ENCODE results near the gene PADI4. TPM values are rescaled to one million over a fixed set of nuclear protein-coding genes. Genes with fewer than 3 reads are reported as not detected.

The PADI4 gene
- total RNA-seq, 1 experiment from 2014 or later = 0.26 TPM

- TF ChIP-seq, protein P1, sequence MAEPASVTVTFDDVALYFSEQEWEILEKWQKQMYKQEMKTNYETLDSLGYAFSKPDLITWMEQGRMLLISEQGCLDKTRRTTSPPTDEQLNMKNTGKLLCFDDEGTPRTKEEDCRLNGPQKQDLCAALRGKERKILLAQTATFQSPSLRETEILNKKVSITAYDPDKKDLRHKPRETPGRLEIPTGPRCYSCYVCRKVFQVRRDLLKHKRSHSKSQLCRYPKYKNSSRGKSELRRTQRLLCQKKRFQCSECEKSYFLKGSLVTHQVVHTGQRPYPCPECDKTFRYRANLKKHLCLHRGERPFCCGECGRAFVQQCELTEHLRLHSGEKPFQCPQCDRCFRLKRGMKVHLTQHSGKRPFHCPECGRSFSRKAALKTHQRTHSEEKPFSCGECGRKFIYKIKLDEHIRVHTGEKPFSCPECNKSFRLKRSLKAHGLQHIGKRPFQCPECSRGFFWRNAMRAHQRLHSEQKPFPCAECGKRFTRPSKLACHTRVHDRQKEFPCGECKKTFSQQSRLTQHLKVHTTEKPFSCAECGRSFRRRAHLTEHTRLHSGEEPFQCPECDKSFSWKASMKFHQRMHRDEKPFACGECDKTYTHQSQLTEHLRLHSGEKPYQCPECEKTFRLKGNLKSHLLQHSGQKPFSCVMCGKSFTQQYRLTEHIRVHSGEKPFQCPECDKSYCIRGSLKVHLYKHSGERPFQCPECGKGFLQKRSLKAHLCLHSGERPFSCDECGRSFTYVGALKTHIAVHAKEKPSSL (CRISPR knock-in tag; conservative IDR thresholded peaks at IDR 0.05) = no peak
- no peak for TF ChIP-seq HMGA2 (CRISPR knock-in tag; IDR thresholded peaks at IDR 0.05)
Measured at GRCh38 chr1:17358557-17358956, 50.6 kb downstream of the PADI4 start (continued).

GRCh38 chr1:17359031-17359430, 51.0 kb downstream of the PADI4 start:
- peak; percentile 65 for ATAC-seq
- peaks cover 13% of the 10 kb centered on the region; the same call in 1 of the 2 replicates for H3K4me1 Mint-ChIP-seq
- H3K9me3 Mint-ChIP-seq = peaks cover 2% of the 10 kb centered on the region; the same call in 1 of the 2 replicates
- POLR2A ChIA-PET = no interaction called here
- H3K27ac Mint-ChIP-seq = no peak overlapping the region
- H3K4me3 Mint-ChIP-seq = no peak overlapping the region
- H3K27me3 Mint-ChIP-seq (ENCODE audit: low read depth) = no peaks in the 10 kb centered on the region
- no peak for DNase-seq (ENCODE audit: low spot score)
- CTCF ChIA-PET = interaction anchor here (0.6 to 1.0 kb wide), 5 partner anchors 9 to 238 kb away, joined by 3 to 6 read pairs (median 3); no protein-coding TSS in a partner anchor
- H3K36me3 Mint-ChIP-seq = no peaks in the 10 kb centered on the region
- TF ChIP-seq PREB (CRISPR knock-in tag; IDR thresholded peaks at IDR 0.05; ENCODE audit: borderline replicate concordance) = no peak
- TF ChIP-seq, protein P2, sequence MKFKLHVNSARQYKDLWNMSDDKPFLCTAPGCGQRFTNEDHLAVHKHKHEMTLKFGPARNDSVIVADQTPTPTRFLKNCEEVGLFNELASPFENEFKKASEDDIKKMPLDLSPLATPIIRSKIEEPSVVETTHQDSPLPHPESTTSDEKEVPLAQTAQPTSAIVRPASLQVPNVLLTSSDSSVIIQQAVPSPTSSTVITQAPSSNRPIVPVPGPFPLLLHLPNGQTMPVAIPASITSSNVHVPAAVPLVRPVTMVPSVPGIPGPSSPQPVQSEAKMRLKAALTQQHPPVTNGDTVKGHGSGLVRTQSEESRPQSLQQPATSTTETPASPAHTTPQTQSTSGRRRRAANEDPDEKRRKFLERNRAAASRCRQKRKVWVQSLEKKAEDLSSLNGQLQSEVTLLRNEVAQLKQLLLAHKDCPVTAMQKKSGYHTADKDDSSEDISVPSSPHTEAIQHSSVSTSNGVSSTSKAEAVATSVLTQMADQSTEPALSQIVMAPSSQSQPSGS (CRISPR knock-in tag; IDR thresholded peaks at IDR 0.05; ENCODE audit: borderline replicate concordance, low read depth) = no peak
- TF ChIP-seq ZMAT4 (CRISPR knock-in tag; IDR thresholded peaks at IDR 0.05) = no peak
- no peak for TF ChIP-seq CDX4 (CRISPR knock-in tag; IDR thresholded peaks at IDR 0.05; ENCODE audit: borderline replicate concordance)

GRCh38 chr1:17359808-17360207, 51.8 kb downstream of the PADI4 start:
- Mint-ChIP-seq H3K4me1 (peaks cover 13% of the 10 kb centered on the region; the same call in 1 of the 2 replicates), H3K9me3 (peaks cover 9% of the 10 kb centered on the region; the same call in 1 of the 2 replicates), H3K27ac (peak overlapping the region; percentile 7; the same call in 1 of the 2 replicates), H3K36me3 (no peaks in the 10 kb centered on the region), H3K4me3 (no peak overlapping the region), H3K27me3 (ENCODE audit: low read depth) (no peaks in the 10 kb centered on the region)
- DNase-seq (ENCODE audit: low spot score) (no peak), ATAC-seq (no peak)
- ChIA-PET CTCF (interaction anchor here (0.6 to 1.0 kb wide), 2 partner anchors 10 to 239 kb away, joined by 3 read pairs; no protein-coding TSS in a partner anchor), POLR2A (no interaction called here)
- TF ChIP-seq KAT7 (CRISPR knock-in tag; IDR thresholded peaks at IDR 0.05; ENCODE audit: borderline replicate concordance) (no peak), ZNF423 (CRISPR knock-in tag; IDR thresholded peaks at IDR 0.05) (no peak), CTCF (IDR thresholded peaks at IDR 0.05) (no peak)
- TF ChIP-seq, protein P3, sequence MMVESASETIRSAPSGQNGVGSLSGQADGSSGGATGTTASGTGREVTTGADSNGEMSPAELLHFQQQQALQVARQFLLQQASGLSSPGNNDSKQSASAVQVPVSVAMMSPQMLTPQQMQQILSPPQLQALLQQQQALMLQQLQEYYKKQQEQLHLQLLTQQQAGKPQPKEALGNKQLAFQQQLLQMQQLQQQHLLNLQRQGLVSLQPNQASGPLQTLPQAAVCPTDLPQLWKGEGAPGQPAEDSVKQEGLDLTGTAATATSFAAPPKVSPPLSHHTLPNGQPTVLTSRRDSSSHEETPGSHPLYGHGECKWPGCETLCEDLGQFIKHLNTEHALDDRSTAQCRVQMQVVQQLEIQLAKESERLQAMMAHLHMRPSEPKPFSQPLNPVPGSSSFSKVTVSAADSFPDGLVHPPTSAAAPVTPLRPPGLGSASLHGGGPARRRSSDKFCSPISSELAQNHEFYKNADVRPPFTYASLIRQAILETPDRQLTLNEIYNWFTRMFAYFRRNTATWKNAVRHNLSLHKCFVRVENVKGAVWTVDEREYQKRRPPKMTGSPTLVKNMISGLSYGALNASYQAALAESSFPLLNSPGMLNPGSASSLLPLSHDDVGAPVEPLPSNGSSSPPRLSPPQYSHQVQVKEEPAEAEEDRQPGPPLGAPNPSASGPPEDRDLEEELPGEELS (CRISPR knock-in tag; IDR thresholded peaks at IDR 0.05) = no peak
